Measurements from ENCODE around the gene C3orf49.
A peak's percentile ranks its signal among the peaks of the same experiment; 100 is the strongest.

The C3orf49 gene

GRCh38 chr3:63861306-63861705 lies 42.2 kb downstream of the C3orf49 start:
- Histone ChIP-seq H3K27ac (replicated peaks) (no peak overlapping the region), H3K27me3 (ENCODE audit: insufficient read depth, poor library complexity, severe bottlenecking) (no peaks in the 10 kb centered on the region), H3K4me3 (replicated peaks; ENCODE audit: insufficient read depth, low read length) (no peak overlapping the region)
- DNase-seq (ENCODE audit: low read depth in 1 of 2, low spot score in 1 of 2): no peak
- no peak for TF ChIP-seq REST (IDR thresholded peaks at IDR 0.05; ENCODE audit: insufficient replicate concordance, low read depth)
- no peak for TF ChIP-seq SPI1 (IDR thresholded peaks at IDR 0.05; ENCODE audit: borderline replicate concordance, low read depth)
- TF ChIP-seq CTCF (IDR thresholded peaks at IDR 0.05; ENCODE audit: insufficient read depth, low read length): no peak
- TF ChIP-seq POLR2AphosphoS5 (IDR thresholded peaks at IDR 0.05; ENCODE audit: low read depth): no peak
- no peak for TF ChIP-seq GABPA (IDR thresholded peaks at IDR 0.05; ENCODE audit: low read depth)

GRCh38 chr3:63862804-63863149 lies 43.7 kb downstream of the C3orf49 start:
- no peak for DNase-seq (ENCODE audit: low read depth in 1 of 2, low spot score in 1 of 2)
- Histone ChIP-seq H3K4me3 (replicated peaks; ENCODE audit: insufficient read depth, low read length) (peak overlapping the region; percentile 80), H3K27me3 (ENCODE audit: insufficient read depth, poor library complexity, severe bottlenecking) (no peaks in the 10 kb centered on the region), H3K27ac (replicated peaks) (peak overlapping the region; percentile 100)
- TF ChIP-seq GABPA (IDR thresholded peaks at IDR 0.05; ENCODE audit: low read depth) (no peak), SPI1 (IDR thresholded peaks at IDR 0.05; ENCODE audit: borderline replicate concordance, low read depth) (no peak), REST (IDR thresholded peaks at IDR 0.05; ENCODE audit: insufficient replicate concordance, low read depth) (no peak), POLR2AphosphoS5 (IDR thresholded peaks at IDR 0.05; ENCODE audit: low read depth) (no peak), CTCF (IDR thresholded peaks at IDR 0.05; ENCODE audit: insufficient read depth, low read length) (no peak)

GRCh38 chr3:63863150-63864007 lies 44.3 kb downstream of the C3orf49 start, which contains the start of the genes ATXN7 and THOC7:
ATXN7 (plus strand) TSS chr3:63863867; CDS start chr3:63912599, 48,732 bp downstream.
THOC7 (minus strand) TSS chr3:63863805; CDS start chr3:63863790, 15 bp downstream.
- Histone ChIP-seq H3K27me3 (ENCODE audit: insufficient read depth, poor library complexity, severe bottlenecking) (no peaks in the 10 kb centered on the region), H3K27ac (replicated peaks) (peak within 1 kb of the TSS; percentile 100), H3K4me3 (replicated peaks; ENCODE audit: insufficient read depth, low read length) (peak within 1 kb of the TSS; percentile 80)
- no peak for TF ChIP-seq GABPA (IDR thresholded peaks at IDR 0.05; ENCODE audit: low read depth)
- TF ChIP-seq POLR2AphosphoS5 (IDR thresholded peaks at IDR 0.05; ENCODE audit: low read depth): no peak
- no peak for TF ChIP-seq CTCF (IDR thresholded peaks at IDR 0.05; ENCODE audit: insufficient read depth, low read length)
- no peak for TF ChIP-seq REST (IDR thresholded peaks at IDR 0.05; ENCODE audit: insufficient replicate concordance, low read depth)
- no peak for TF ChIP-seq SPI1 (IDR thresholded peaks at IDR 0.05; ENCODE audit: borderline replicate concordance, low read depth)
- DNase-seq (ENCODE audit: low read depth in 1 of 2, low spot score in 1 of 2): peak; percentile 43 to 62

Data from HL-60 (cell line).